Suppressor macrophage treated with lipopolysaccharide for 1 hour (primary cell): ENCODE data around the gene CALD1.
A peak's percentile ranks its signal among the peaks of the same experiment; 100 is the strongest.

Experiments used
- DNase-seq, 3 donors: peaks; one replicate each; pipeline ENCODE4 v3.0.0-alpha.2; 2020 to 2022

CALD1 gene

DNA sequence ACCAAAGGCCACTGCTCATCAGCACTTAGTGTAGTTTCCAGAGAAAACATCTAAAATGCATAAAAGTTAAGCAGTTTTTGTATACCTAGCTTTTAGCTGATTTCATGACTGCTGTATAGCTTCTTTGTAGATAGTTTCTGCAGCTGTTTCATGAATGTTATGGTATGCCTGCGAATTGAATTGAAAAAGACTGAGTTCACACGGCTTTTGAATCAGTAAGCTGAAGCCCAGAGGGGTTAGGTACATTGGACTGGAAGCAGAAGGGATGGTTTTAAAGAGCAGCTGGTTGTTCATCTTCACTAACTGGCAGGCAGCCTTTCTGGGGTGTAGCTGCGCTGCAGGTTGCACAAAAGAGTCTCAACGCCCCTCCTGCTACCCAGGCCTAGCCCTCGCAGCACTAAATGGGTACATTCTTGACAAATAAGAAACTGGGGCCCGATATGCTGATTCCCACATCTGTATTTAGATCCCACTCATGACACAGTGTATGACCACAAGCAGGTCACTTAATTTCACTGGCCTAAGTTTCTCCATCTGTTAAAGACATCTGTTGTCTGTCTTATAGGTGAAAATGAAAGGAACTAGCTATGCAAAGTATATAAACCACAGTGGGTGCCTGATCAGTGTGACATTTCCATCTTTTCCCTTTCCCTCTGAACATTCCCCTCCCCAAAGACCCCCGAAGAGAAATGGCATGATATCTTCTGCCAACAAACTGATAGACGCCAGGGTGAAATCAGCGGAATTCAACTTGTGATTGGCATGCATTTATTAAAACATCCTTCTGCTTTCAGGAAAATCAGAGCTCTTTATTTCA, 120.9 kb downstream of the CALD1 start:
- no peak for DNase-seq

DNA sequence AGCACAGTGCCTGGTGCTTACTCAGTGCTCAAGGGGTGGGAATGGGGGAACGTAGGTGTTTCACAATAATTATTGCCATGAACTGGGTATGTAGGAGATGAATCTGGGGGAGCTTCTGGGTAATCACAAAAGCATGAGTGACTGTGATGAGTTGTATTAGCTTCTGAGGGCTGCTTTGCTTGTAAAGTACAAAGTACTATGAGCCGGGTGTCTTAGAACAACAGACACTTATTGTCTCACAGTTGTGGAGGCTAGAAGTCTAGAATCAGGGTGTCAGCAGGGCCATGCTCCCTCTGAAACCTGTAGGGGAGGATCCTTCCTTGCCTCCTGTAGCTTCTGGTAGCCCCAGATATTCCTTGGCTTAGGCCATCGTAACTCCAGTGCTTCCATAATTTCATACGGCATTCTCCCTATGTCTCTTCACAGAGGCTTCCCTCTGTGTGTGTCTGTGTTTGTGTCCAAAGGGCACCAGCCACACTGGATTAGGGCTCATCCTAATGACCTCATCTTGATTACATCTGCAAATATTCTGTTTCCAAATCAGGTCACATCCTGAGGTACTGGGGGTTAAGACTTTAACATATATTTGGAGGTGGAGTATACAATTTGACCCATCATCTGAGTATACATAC, 122.1 kb downstream of the CALD1 start:
- DNase-seq, result peak in 2 of 3 donors; percentile 13 to 26

DNA sequence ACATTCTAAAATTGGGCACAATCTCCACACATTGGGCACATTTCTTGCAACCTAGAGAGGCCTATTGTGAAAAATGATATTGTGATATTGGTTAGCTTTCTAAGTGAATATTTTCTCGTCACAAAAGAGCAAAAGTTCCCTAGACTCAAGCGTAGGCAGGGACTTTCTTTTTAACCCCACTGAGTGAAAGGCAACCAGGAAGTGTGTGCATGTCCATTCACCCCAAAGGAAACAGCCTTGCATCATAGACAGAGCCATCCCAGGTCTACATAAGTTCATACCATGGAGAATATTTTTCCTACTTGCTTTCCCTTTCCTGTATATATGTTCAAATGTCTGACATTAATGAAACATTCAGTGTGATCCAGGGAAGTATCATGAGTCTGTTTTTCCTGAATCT, 122.6 kb downstream of the CALD1 start:
- peak; percentile 14 to 43 (median 15) for DNase-seq

GRCh38 chr7:134903073-134903790, 123.8 kb downstream of the CALD1 start:
- no peak for DNase-seq

DNA sequence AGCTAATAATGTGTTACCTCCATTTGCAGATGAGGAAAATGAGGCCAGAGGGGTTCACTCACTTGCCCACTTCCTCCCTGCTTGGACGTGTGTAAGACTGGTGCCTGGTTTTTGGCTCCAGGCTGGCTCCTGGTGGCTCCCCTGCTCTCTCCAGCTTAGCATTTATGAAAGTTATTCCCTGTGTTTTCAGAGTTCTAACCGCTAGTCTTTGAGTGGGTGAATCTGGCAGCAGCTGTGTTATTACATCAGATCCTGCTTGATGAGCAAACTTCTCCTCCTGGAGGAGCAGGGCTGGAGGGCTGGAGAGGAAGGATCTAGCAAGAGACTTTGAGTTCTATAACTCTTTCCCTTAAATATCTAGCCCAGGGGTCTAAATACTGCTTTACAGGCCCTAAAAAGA, 125.9 kb downstream of the CALD1 start:
- peak; percentile 47 to 58 (median 51) for DNase-seq

DNA sequence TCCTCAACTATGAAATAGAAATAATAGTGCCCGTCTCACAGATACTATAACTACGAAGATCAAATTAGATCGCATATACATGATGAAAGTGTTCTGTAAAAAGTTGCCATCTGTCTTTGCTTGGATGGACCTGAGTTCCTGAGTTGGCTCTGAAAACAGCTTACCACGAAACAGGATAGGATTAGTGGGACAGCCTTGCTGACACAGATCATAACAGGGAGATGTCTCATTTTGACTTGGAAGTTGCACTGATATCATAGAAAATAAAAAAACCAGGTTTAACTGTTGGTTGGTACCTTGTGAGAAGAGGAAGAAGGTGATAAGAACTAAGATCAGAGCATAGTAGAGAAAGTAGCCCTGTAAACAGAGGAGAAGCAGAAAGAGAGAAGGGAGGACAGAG, 127.6 kb downstream of the CALD1 start:
- DNase-seq, result no peak

DNA sequence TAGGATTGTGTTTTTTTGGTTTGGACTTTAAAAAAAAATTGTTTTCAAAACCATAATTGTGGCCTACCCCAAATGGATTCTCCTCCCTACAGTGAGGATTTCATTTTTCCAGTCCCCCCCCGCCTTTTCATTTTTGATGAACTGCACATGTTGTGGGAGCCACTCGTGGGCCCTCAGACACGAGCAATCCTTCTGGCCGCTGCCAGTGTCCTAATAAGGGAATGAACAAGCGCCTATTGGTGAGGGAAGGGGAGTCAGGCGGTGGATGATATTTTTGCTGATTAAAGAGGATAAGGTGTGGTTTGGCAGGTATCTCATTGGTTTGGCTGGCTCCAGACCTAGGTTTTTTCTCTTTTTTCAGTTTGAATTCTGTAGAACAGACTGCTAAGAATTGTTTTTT, 128.2 kb downstream of the CALD1 start:
- DNase-seq, result no peak

- no peak for DNase-seq
Measured at GRCh38 chr7:134908289-134908688, 128.9 kb downstream of the CALD1 start.

- no peak for DNase-seq
Measured at GRCh38 chr7:134910214-134910890, 130.9 kb downstream of the CALD1 start.

GRCh38 chr7:134910968-134911367, 131.5 kb downstream of the CALD1 start:
- DNase-seq, result no peak

DNA sequence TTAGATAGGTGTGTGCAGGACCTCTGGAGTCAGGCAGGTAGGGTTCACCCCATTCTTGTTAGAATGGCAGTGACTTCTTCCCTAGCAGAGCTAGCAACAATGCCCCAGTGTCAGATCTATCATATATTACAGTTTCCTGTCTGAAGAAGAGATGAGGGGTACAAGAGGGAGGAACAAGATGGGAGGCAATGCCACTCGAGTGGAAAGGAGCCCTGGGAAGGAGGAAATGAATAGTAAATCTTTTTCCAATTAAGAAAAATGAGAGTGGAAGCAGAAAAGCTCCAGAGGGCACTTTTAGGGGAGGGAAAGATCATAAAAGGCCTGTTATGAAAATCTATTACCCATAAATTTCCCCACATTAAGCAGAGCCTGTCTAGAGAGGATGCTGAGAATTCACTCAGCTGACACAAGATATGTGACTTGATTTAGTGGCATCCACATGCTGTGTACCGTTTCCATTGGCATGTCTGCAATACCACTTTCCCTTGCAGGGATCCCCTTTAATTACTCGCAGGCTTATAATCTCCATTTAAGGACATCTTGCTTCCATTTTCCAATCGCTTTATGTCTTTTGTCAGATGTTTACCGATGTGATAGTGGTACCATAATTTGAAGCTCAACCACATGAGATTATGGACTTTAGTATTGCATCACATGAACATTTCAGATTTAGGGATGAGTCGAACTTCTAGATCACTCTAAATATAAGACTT, 136.9 kb downstream of the CALD1 start:
- DNase-seq, result no peak

DNA sequence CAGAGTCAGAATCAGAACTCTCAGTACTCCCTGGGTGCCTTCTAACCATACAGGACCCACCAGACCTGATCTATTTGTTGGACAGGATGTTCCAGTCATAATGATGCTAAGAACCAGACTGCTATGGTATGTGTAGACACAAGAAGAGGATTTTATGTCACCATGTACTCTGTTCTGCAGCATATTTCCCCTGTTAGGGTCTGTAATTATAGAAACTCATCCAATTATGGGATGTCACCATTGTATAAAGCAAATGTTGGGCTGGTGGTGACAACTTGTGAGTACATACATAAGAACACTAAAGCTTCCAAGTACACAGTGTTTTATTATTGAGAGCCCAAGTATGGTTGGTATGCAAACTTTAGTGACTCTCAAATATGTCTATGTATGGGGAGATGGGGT, 139.8 kb downstream of the CALD1 start:
- DNase-seq, result no peak

GRCh38 chr7:134920026-134920753, 140.8 kb downstream of the CALD1 start:
- peak in 2 of 3 donors; percentile 17 to 35 for DNase-seq

GRCh38 chr7:134922720-134923704, 143.6 kb downstream of the CALD1 start:
- no peak for DNase-seq

GRCh38 chr7:134925766-134926165, 146.3 kb downstream of the CALD1 start:
- DNase-seq, result no peak

DNA sequence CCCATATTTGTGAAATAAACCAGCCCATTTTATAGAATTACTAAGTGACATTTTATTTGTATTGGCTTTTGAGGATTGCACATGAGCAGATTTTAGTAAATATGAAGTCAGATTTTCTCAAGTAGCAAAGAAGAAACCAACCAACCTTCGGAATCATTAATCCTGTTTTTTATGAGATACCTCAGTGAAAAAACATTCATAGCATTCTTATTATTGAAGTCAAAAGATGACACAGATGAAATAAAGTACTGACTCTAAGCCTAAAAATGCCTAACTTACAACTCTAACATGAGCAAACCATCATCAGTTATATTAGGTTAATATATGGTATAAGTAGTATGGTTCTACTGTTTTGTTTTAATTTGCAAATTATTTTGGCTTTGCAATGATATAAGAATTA, 147.0 kb downstream of the CALD1 start:
- no peak for DNase-seq

- no peak for DNase-seq
Measured at GRCh38 chr7:134927076-134927475, 147.6 kb downstream of the CALD1 start.

DNA sequence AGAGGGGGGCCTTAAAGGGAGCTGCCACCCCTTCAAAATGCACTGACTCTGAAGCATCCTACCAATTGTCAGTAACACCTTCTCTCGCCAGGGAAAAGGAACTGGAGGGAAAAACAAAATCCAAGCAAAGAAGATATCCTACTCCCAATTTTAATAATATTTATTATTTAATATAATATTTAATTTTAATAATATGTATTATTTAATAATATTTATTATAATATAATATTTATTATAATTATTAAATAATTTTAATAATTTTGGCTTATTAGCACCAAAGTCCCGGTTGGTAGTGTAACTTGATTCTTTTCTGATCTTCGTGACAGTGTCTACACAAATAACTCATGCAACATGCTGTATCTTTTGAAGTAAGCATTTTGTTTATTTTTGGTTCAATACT, 148.3 kb downstream of the CALD1 start:
- DNase-seq, result no peak

DNA sequence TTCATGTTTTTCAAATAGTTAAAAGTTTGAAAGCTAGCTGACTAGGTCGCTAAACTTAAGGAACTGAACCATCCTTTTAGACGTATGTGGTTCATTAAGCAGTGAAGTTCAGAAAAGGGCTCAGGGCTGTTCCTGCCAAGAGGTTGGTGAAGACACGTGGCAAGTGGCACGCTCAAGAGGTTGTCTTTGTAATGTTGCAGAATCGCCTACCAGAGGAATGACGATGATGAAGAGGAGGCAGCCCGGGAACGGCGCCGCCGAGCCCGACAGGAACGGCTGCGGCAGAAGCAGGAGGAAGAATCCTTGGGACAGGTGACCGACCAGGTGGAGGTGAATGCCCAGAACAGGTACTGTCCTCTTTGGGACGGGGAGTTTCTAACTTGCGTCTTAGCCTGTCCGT, 149.1 kb downstream of the CALD1 start:
- no peak for DNase-seq

DNA sequence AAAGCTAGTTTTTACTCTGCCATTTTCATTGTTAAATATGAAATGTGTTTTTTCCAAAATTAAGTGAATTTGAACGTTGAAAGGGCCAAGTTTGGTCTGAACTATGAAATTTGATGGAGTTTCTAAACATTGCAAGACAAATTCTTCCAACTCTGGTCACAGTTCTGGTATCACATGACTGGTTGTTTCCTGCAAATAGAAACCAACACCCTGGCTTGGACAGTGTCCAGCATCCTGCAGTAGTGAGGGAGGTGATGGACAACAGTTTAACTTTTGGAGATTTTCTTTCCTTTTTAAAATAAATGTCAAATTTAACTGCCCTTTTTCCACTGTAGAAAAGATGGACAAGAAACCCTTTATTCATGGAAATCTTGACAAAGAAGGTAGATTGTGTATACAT, 152.1 kb downstream of the CALD1 start:
- no peak for DNase-seq
